Measurements from ENCODE around the gene CNTN4.
A peak's percentile ranks its signal among the peaks of the same experiment; 100 is the strongest.

The CNTN4 gene

GRCh38 chr3:2094941-2095340 lies 3.7 kb upstream of the CNTN4 start:
- no peak overlapping the region for H4K91ac ChIP-seq (ENCODE audit: low read depth, low read length, poor library complexity)
- H4K8ac ChIP-seq (ENCODE audit: low read depth, low read length): no peak overlapping the region
- no peak overlapping the region for H2BK5ac ChIP-seq (ENCODE audit: low read length)
- H3K4me1 ChIP-seq (ENCODE audit: control insufficient read depth in 2 of 2, insufficient read depth in 1 of 2, low read depth in 1 of 2, low read length in 2 of 2): peaks cover 0 to 17% of the 10 kb centered on the region in 2 donors
- no CpG with 5 or more reads among the region's 3 CpGs for WGBS, 2 donors (ENCODE audit: extremely low coverage in 2 of 2, insufficient read length in 2 of 2, insufficient replicate concordance in 1 of 2)
- no peak overlapping the region for H2BK120ac ChIP-seq (ENCODE audit: low read depth, low read length)
- no peak overlapping the region for H3K9ac ChIP-seq (ENCODE audit: low read depth, low read length, poor library complexity)
- no peaks in the 10 kb centered on the region for H3K36me3 ChIP-seq (replicated peaks in 1 of 2; ENCODE audit: control insufficient read depth in 2 of 2, insufficient read depth in 2 of 2, low read length in 2 of 2)
- no peaks in the 10 kb centered on the region for H3K79me1 ChIP-seq (ENCODE audit: low read depth, low read length)
- no peak overlapping the region for H3K14ac ChIP-seq (ENCODE audit: low read length)
- H3K4me3 ChIP-seq (ENCODE audit: low read length in 2 of 2): no peak overlapping the region
- no peak overlapping the region for H2AFZ ChIP-seq (ENCODE audit: low read length)
- H2BK15ac ChIP-seq (ENCODE audit: low read length): no peak overlapping the region
- H3K4ac ChIP-seq (ENCODE audit: low read length): no peak overlapping the region
- H3K23ac ChIP-seq (ENCODE audit: low read depth, low read length, poor library complexity): no peak overlapping the region
- H3K9me3 ChIP-seq (replicated peaks in 1 of 2; ENCODE audit: control insufficient read depth in 2 of 2, insufficient read depth in 1 of 2, low read depth in 1 of 2, low read length in 2 of 2): no peaks in the 10 kb centered on the region
- no peak overlapping the region for H3K4me2 ChIP-seq (ENCODE audit: insufficient read depth, low read length, poor library complexity, severe bottlenecking)
- H2AK5ac ChIP-seq (ENCODE audit: low read depth, low read length): no peak overlapping the region
- no peak overlapping the region for H3K18ac ChIP-seq (ENCODE audit: low read length)
- H2BK12ac ChIP-seq (ENCODE audit: low read length): no peak overlapping the region
- H3K27ac ChIP-seq (replicated peaks; ENCODE audit: low read length): no peak overlapping the region
- DNase-seq (ENCODE audit: low spot score): peak; percentile 54
- peaks cover 0 to 52% (median 13%) of the 10 kb centered on the region in 3 experiments for H3K27me3 ChIP-seq (ENCODE audit: control insufficient read depth in 3 of 3, insufficient read depth in 3 of 3, low read depth in 1 of 3, low read length in 3 of 3)

GRCh38 chr3:2096216-2096615 lies 2.5 kb upstream of the CNTN4 start:
- DNase-seq (ENCODE audit: low spot score): no peak
- no peak overlapping the region for H3K14ac ChIP-seq (ENCODE audit: low read length)
- H3K79me1 ChIP-seq (ENCODE audit: low read depth, low read length): no peaks in the 10 kb centered on the region
- no peak overlapping the region for H2BK120ac ChIP-seq (ENCODE audit: low read depth, low read length)
- no peak overlapping the region for H3K4ac ChIP-seq (ENCODE audit: low read length)
- no peak overlapping the region for H2BK5ac ChIP-seq (ENCODE audit: low read length)
- no peak overlapping the region for H4K91ac ChIP-seq (ENCODE audit: low read depth, low read length, poor library complexity)
- H3K4me3 ChIP-seq (ENCODE audit: low read length in 2 of 2): no peak overlapping the region
- H2AK5ac ChIP-seq (ENCODE audit: low read depth, low read length): no peak overlapping the region
- H3K9ac ChIP-seq (ENCODE audit: low read depth, low read length, poor library complexity): no peak overlapping the region
- no peak overlapping the region for H4K8ac ChIP-seq (ENCODE audit: low read depth, low read length)
- H3K27me3 ChIP-seq (ENCODE audit: control insufficient read depth in 3 of 3, insufficient read depth in 3 of 3, low read depth in 1 of 3, low read length in 3 of 3): peaks cover 2 to 65% (median 22%) of the 10 kb centered on the region in 3 experiments
- no peak overlapping the region for H3K18ac ChIP-seq (ENCODE audit: low read length)
- H2AFZ ChIP-seq (ENCODE audit: low read length): no peak overlapping the region
- H3K4me2 ChIP-seq (ENCODE audit: insufficient read depth, low read length, poor library complexity, severe bottlenecking): peak overlapping the region; percentile 13
- no CpG with 5 or more reads among the region's 7 CpGs for WGBS, 2 donors (ENCODE audit: extremely low coverage in 2 of 2, insufficient read length in 2 of 2, insufficient replicate concordance in 1 of 2)
- peaks cover 0 to 17% of the 10 kb centered on the region in 2 donors for H3K4me1 ChIP-seq (ENCODE audit: control insufficient read depth in 2 of 2, insufficient read depth in 1 of 2, low read depth in 1 of 2, low read length in 2 of 2)
- H3K36me3 ChIP-seq (replicated peaks in 1 of 2; ENCODE audit: control insufficient read depth in 2 of 2, insufficient read depth in 2 of 2, low read length in 2 of 2): no peaks in the 10 kb centered on the region
- H2BK15ac ChIP-seq (ENCODE audit: low read length): no peak overlapping the region
- no peak overlapping the region for H2BK12ac ChIP-seq (ENCODE audit: low read length)
- no peak overlapping the region for H3K27ac ChIP-seq (replicated peaks; ENCODE audit: low read length)
- H3K9me3 ChIP-seq (replicated peaks in 1 of 2; ENCODE audit: control insufficient read depth in 2 of 2, insufficient read depth in 1 of 2, low read depth in 1 of 2, low read length in 2 of 2): no peaks in the 10 kb centered on the region
- no peak overlapping the region for H3K23ac ChIP-seq (ENCODE audit: low read depth, low read length, poor library complexity)

- Histone ChIP-seq H2BK5ac (ENCODE audit: low read length) (peak overlapping the region; percentile 69), H3K9ac (ENCODE audit: low read depth, low read length, poor library complexity) (no peak overlapping the region), H2BK12ac (ENCODE audit: low read length) (no peak overlapping the region), H3K27ac (replicated peaks; ENCODE audit: low read length) (no peak overlapping the region), H3K4me2 (ENCODE audit: insufficient read depth, low read length, poor library complexity, severe bottlenecking) (peak overlapping the region; percentile 59), H2AK5ac (ENCODE audit: low read depth, low read length) (no peak overlapping the region), H2BK15ac (ENCODE audit: low read length) (no peak overlapping the region), H3K18ac (ENCODE audit: low read length) (no peak overlapping the region), H4K91ac (ENCODE audit: low read depth, low read length, poor library complexity) (no peak overlapping the region), H4K8ac (ENCODE audit: low read depth, low read length) (no peak overlapping the region), H2AFZ (ENCODE audit: low read length) (peak overlapping the region; percentile 97), H2BK120ac (ENCODE audit: low read depth, low read length) (no peak overlapping the region), H3K36me3 (replicated peaks in 1 of 2; ENCODE audit: control insufficient read depth in 2 of 2, insufficient read depth in 2 of 2, low read length in 2 of 2) (no peaks in the 10 kb centered on the region), H3K14ac (ENCODE audit: low read length) (no peak overlapping the region), H3K4me3 (ENCODE audit: low read length in 2 of 2) (peak overlapping the region; percentile 45 to 86), H3K4ac (ENCODE audit: low read length) (no peak overlapping the region), H3K4me1 (ENCODE audit: control insufficient read depth in 2 of 2, insufficient read depth in 1 of 2, low read depth in 1 of 2, low read length in 2 of 2) (peaks cover 0 to 17% of the 10 kb centered on the region in 2 donors), H3K23ac (ENCODE audit: low read depth, low read length, poor library complexity) (no peak overlapping the region), H3K79me1 (ENCODE audit: low read depth, low read length) (no peaks in the 10 kb centered on the region), H3K27me3 (ENCODE audit: control insufficient read depth in 3 of 3, insufficient read depth in 3 of 3, low read depth in 1 of 3, low read length in 3 of 3) (peaks cover 2 to 77% (median 22%) of the 10 kb centered on the region in 3 experiments), H3K9me3 (replicated peaks in 1 of 2; ENCODE audit: control insufficient read depth in 2 of 2, insufficient read depth in 1 of 2, low read depth in 1 of 2, low read length in 2 of 2) (no peaks in the 10 kb centered on the region)
- WGBS, 2 donors (ENCODE audit: extremely low coverage in 2 of 2, insufficient read length in 2 of 2, insufficient replicate concordance in 1 of 2): no CpG with 5 or more reads among the region's 18 CpGs
- DNase-seq (ENCODE audit: low spot score): no peak
These were observed 950 bp upstream of the CNTN4 start for GRCh38 chr3:2097641-2098191.

GRCh38 chr3:2099028-2099671 lies 484 bp downstream of the CNTN4 start:
- H2BK15ac ChIP-seq (ENCODE audit: low read length): peak overlapping the region; percentile 16
- no peak overlapping the region for H2BK12ac ChIP-seq (ENCODE audit: low read length)
- peak overlapping the region; percentile 74 for H3K9ac ChIP-seq (ENCODE audit: low read depth, low read length, poor library complexity)
- H3K36me3 ChIP-seq (replicated peaks in 1 of 2; ENCODE audit: control insufficient read depth in 2 of 2, insufficient read depth in 2 of 2, low read length in 2 of 2): no peaks in the 10 kb centered on the region
- peak overlapping the region; percentile 45 to 89 for H3K4me3 ChIP-seq (ENCODE audit: low read length in 2 of 2)
- H2BK120ac ChIP-seq (ENCODE audit: low read depth, low read length): peak overlapping the region; percentile 93
- peak; percentile 58 for DNase-seq (ENCODE audit: low spot score)
- H3K27ac ChIP-seq (replicated peaks; ENCODE audit: low read length): no peak overlapping the region
- no peak overlapping the region for H3K4ac ChIP-seq (ENCODE audit: low read length)
- no peak overlapping the region for H3K23ac ChIP-seq (ENCODE audit: low read depth, low read length, poor library complexity)
- no peak overlapping the region for H3K14ac ChIP-seq (ENCODE audit: low read length)
- H3K9me3 ChIP-seq (replicated peaks in 1 of 2; ENCODE audit: control insufficient read depth in 2 of 2, insufficient read depth in 1 of 2, low read depth in 1 of 2, low read length in 2 of 2): no peaks in the 10 kb centered on the region
- H2AK5ac ChIP-seq (ENCODE audit: low read depth, low read length): no peak overlapping the region
- H3K4me2 ChIP-seq (ENCODE audit: insufficient read depth, low read length, poor library complexity, severe bottlenecking): peak overlapping the region; percentile 99
- H3K79me1 ChIP-seq (ENCODE audit: low read depth, low read length): no peaks in the 10 kb centered on the region
- peaks cover 2 to 77% (median 22%) of the 10 kb centered on the region in 3 experiments for H3K27me3 ChIP-seq (ENCODE audit: control insufficient read depth in 3 of 3, insufficient read depth in 3 of 3, low read depth in 1 of 3, low read length in 3 of 3)
- no peak overlapping the region for H4K91ac ChIP-seq (ENCODE audit: low read depth, low read length, poor library complexity)
- H4K8ac ChIP-seq (ENCODE audit: low read depth, low read length): no peak overlapping the region
- H3K18ac ChIP-seq (ENCODE audit: low read length): peak overlapping the region; percentile 88
- no peak overlapping the region for H2BK5ac ChIP-seq (ENCODE audit: low read length)
- peak overlapping the region; percentile 97 for H2AFZ ChIP-seq (ENCODE audit: low read length)
- no CpG with 5 or more reads among the region's 58 CpGs for WGBS, 2 donors (ENCODE audit: extremely low coverage in 2 of 2, insufficient read length in 2 of 2, insufficient replicate concordance in 1 of 2)
- H3K4me1 ChIP-seq (ENCODE audit: control insufficient read depth in 2 of 2, insufficient read depth in 1 of 2, low read depth in 1 of 2, low read length in 2 of 2): peaks cover 0 to 17% of the 10 kb centered on the region in 2 donors

Measured in neuronal stem cell (in vitro differentiated cells).